NOMO-1 (cell line): ENCODE data around the gene TACC3.

Experiments
- DNase-seq, 2 experiments: peaks; one replicate each; lab custom pipeline; 2025; ENCODE audit not compliant: unreplicated experiment in 2 of 2; lab: John Stamatoyannopoulos, UW

TACC3 gene

DNA sequence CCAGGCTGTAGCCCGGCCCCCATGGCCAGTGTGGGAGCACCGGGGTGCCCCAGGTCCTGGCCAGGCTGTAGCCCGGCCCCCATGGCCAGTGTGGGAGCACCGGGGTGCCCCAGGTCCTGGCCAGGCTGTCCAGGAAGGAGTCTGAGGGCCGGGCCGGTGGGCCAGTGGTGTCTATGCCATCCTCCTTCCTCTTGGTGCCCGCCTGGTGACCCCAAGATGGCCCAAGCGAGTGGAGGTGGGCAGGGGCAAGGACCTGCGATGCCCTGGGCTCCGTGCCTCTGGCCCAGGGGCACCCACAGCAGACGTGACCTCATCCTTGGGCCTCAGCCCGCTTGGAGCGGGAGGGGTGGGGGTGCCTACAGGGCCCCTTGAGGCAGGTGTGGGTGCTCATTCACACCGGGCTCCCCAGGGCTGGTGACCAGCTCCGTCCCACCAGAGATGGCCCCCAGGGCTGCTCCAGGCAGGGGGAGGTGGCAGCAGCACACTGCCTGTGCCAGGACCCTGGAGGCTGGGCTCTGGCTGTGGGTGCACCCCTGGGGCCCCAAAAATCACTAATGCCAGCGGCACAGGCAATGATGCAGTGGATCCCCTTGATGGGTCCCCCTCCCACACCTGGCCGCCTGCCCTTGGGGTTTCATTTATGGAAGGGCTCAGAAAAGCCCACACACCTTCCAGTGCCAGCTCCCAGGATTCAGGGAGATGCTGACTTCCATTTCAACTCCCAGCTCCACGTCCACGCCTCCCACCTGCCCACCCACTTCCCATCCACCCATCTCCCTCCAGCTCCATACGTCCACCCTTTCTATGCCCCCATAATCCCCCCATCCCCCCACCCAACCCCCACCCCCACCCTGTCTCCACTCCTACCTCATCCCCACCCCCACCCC is 35.8 kb downstream of the TACC3 start:
- DNase-seq: no peak

- DNase-seq: no peak
Observed at GRCh38 chr4:1757836-1758235, 36.5 kb downstream of the TACC3 start.

GRCh38 chr4:1758306-1759121 is 37.2 kb downstream of the TACC3 start:
- no peak for DNase-seq

DNA sequence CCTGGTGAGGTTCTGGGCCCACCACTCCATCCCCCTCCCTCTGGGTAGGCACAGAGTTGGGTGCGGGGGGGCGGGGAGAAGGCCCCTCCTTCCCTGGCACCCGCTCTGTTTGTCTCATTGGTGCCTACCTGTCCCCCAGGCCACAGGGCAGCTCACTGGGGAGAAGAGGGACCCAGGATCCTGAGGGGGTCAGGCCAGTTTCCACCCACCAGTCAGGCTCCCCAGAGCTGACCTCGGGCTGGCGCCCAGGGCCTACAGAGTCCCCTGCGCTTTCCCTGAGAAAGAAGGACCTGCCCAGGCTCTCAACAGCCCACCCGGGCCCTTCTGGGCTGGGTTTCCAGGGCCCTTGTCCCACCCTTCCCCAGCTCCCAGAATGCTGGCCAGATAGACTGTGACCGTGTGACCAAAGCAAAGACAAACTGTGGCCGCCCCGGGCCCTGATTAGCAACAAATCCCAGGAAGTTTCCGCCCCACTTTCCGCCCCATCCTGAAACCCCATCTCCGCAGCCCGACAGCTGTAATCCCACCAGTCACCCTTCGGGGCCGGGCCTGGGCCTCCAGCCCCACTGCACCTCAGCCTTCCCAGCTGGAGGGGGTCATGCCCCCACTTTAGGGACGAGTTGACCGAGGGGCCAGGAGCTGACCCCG is 38.0 kb downstream of the TACC3 start:
- no peak for DNase-seq

DNA sequence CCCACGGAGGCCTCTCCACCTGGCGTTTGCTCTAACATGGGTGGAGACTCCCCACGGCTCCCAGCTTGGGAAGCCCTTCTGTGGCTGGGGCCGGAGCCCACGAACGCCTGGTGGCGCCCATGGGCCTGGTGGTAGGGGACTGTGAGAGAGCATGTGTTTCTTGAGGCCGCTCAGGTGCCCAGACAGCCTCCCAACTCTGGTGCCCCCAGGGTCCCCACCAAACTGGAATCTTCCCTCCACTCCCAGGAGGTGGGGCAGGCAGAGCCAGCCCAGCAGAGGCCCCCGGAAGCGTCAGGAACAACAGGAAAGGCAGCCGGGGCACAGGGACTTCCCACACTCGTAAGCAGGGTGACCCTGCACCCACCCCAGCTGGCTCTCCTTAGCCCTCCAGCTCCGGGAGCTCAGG is 38.5 kb downstream of the TACC3 start:
- DNase-seq: no peak

DNA sequence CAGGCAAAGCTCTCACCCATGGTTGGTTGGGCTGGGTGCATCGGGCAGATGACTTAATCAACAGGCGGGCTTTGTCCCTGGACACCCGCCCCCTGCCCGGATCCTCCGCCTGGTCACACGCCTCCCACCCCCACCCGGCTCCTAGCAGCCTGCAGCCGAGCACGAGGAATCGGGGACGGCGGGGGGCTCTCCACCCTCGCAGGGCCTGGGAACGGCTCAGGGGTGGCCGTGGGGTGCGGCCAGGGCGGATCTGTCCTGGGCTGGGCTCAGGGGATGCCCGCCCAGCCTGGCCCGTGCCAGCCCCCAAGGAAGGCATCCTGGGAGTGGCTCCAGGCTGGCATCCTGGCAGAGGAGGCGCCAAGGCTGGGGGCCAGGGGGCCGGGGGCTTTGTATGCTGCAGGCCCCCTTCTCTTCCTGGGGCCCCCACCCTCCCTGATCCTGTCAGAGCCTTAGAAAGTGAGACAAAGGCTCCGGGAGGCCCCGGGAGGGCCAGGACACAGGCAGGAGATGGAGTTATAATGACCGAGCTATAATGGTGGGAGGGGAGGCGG is 39.3 kb downstream of the TACC3 start:
- DNase-seq: no peak

DNA sequence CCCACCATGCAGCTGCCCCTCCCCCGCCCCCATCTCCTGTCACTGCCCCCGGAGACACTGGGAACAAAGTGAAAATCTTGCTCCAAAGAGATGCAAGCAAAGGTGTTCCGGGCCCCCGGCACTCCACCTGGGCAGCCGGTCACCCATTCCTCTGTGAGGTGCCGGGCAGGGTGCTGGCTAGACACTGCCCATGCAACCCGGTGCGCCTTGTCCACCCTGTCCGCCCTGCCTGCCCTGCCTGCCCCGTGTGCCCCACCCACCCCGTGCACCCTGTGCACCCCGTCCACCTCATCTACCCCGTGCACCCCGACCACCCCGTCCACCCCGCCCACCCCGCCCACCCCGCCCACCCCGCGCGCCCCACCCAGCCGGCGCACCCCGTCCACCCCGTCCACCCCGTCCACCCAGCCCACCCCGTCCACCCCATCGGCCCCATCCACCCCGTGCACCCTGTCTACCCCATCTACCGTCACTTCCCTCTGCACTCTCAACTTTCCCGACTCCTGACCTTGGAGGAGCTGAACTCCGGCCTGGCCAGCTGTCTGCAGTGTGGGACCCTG is 39.9 kb downstream of the TACC3 start:
- no peak for DNase-seq

DNA sequence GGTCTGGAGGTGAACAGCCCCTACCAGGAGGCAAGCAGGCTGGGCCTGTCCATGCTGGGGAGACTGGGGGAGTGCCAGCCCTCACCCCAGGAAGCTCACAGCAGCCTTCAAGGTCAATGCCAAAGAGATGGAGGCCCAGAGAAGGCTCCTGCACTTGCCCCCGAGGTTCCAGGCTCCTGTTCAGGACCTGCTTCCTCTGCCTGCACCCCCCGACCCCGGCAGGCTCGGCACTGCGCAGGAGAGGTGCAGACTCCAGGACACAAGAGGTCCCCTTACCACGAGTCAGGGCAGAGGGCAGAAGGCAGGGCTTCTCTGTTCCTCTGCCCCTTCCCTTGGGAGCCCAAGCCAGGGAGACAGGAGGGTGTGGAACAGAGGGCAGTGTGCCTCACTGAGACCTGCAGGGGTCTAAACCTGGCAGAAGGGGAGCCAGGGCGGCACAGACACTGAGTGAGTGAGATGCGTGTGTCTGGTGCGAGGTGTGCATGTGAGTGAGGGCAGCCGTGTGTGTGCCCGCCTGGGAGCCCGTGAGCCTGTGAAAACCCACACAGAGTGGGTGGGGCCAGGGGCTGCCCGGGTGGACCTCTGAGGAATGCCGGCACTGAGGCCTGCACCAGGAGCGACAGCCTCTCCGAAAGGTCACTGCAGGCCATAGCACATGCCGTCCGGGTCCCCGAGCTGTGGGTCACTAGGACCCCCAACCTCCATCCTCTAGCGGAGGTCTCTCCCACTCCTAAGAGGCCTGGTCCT is 41.1 kb downstream of the TACC3 start:
- no peak for DNase-seq

DNA sequence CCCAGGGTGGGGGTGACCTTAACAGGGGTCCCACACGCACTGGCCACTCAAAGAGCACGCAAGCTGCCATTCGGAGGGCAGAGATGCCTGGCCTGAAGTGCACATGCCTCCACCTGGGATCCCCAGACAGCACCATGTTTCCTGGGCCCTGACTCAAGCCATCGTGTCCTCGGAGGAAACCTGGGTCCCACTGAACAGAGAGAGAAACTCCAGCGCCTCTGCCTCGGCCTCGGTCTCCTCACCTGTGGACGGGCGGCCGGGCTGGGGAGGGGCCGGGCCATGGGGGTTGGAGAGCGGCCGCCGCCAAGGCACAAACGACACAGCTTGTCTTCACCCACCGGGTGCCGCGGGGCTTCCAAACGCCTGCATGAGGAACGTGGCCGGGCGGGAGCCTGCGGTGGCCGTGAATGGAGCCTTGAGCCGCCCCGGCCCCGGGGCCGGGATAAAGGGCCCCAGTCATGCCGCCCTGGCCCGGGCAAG is 41.8 kb downstream of the TACC3 start:
- no peak for DNase-seq

- DNase-seq: peak; percentile 77 to 81
Observed at GRCh38 chr4:1763550-1764080, 42.3 kb downstream of the TACC3 start.

DNA sequence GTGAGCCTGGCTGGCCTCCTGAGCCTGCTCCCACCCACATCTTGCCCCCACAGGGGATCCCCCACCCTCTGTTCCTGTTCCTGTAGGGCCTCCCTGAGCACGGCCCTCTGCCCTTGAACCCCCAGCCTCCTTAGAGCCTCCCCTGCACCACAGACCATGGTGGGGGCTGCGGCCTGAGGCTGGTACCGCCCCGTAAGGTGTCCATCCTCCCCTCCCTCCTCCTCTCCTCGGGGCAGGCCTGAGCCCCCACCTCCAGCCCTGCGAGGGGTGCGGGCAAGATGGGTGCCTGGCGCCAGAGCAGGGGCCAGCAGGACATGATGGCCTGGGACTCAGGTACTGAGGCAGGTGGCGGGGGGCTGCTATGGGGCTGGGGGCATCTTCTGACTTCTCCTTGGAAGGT is 43.3 kb downstream of the TACC3 start:
- no peak for DNase-seq

DNA sequence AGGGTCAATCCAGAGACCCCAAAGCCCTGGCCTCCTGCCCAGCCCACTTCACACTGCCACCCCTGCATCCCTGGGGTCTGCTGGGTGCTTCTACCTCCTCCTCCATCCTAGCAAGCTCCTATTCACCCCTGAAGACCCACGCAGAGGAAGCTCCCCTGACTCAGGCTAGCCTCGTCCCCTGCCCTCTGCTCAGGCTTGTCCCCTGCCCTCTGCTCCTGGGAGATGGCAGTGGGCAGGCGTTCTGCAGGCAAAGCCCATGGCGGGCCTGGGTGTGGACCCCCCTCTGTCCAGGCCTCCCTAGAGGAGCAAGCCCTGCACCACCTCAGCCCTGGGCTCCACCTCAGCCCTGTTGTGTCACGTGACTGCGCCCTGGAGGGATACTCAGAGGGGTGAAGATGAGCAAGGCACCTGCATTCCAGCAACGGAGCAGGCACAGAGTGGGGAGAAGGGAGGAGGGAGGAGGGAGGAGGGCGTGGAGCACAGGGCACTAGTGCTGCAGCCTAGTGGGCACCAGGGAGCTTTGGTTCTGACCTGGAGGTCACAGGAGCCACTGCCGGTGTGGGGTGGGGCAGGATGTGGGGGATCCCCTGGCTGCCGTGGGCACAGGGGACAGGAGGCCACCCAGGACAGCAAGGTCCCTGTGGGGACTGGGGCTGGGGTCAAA is 44.2 kb downstream of the TACC3 start:
- no peak for DNase-seq

GRCh38 chr4:1766106-1767060 is 45.1 kb downstream of the TACC3 start:
- DNase-seq: no peak

GRCh38 chr4:1767061-1767769 is 45.9 kb downstream of the TACC3 start:
- peak; percentile 10 to 27 for DNase-seq

DNA sequence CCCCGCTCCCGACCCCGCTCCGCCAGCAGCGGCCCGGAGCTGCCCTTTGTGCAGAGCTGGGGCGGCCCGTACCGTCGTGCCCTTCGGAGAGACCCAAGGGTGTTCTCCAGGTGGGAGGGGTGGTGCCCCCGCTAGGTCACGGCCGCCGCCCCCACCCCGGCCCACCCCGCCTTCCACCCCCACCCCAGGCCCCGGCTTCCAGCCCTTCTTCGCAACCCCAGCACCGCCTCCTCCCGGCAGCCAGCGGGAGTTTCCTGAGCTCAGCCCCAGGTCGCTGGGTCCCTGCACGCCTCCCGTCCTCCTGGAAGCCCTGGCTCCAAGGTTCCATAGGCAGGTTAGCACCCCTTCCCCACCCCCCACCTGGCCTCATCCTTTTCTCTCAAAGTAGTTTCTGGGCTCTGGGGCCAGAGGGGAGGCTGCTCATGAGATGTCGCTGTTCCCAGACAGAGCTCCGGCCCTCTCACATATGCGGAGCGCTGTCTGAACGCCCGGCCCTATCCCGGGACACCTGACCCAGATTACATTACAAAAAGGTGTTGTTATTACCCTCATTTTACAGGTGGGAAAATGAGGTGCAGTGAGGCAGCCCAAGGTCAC is 46.5 kb downstream of the TACC3 start:
- DNase-seq: peak; percentile 19 to 49

DNA sequence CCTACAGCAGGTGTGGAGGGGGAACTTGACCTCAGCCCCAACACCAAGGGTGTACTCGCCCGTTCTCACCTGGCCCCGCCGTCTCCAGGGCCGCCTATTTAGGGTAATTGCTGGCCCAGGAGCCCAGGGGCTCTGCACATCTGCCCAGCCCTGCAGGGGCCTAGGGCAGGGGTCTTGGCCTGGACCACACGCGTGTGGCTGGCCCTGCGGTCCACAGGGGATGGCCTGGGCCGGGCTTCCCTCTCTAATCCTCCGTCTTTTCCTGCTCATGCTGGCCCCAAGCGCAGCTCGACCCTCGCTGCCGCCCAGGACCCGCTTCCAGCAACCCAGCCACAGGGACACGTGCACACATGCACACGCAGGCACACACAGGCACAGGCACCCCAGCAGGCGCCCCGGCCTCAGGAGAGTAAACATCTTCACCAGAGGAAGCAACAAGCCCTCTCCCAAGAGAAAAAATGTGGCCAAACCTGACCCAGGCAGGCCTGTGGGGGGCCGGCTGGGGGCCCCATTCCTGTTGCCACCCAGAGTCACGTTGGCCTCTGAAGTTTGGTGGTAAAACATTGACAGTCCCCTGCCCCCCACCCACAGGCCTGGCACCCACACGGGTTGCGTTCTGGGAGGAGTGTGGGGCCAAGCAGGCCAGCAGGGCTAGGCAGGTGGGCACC is 47.2 kb downstream of the TACC3 start:
- DNase-seq: no peak
